NCI-H2171 (cell line): ENCODE measurements around the gene DENND1B.
"Not testable (repeated sequence)": the region's sequence is repeated elsewhere in the genome, so short reads cannot be mapped to it uniquely, and the experiment has no call there.

Experiments
- DNase-seq: peaks from one replicate; lab custom pipeline; 2025; lab: John Stamatoyannopoulos, UW

Gene DENND1B

DNA sequence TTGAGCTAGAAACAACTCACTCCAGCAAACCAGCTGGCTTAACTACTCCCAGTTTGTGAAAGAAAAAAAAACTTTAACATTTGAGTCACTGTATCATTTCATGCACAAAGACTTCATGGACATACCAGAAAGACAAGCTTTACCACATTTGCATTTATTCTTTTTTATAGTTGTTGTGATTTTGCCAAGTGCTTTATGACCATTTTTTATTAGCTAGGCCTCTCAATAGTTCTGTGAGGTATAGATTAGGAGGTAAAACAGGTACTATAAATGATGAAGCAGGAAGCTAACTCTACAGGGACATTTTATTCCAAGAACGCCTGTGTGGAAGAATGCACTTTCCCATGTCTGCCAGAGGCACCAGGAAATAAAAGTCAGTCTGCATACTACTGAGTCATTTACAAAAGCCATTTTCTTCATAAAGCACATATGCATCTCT, 8.2 kb upstream of the DENND1B start:
- DNase-seq: no peak

DNA sequence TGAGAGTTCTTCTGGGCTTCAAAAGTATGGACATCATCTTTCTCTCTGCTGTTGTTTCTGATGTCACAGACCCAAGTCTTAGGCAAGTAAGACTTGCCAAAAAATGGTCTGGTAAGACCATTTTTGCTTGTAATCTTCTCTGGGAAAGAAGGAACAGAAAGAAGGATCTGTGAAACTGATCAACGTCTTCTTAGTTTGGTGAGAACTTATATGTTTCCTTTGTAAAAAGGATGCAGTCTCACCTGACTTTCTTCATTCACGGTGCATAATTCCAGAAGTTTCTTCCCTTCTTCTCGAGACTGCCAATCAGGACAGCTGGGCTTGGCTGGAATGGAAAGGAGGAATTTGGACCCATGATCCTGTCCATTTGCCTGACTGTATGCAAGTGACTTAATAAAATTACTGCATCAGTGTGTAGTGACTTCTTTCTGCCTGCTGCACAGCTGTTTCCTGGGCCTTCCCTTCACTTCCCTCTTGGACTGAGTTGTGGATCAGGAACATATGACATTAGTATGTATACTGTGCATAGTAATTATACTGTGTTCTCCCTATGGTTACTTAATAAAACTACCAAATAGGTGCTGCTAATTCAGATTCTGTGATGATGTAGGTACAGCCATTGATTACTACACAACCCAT, 7.6 kb upstream of the DENND1B start:
- no peak for DNase-seq

DNA sequence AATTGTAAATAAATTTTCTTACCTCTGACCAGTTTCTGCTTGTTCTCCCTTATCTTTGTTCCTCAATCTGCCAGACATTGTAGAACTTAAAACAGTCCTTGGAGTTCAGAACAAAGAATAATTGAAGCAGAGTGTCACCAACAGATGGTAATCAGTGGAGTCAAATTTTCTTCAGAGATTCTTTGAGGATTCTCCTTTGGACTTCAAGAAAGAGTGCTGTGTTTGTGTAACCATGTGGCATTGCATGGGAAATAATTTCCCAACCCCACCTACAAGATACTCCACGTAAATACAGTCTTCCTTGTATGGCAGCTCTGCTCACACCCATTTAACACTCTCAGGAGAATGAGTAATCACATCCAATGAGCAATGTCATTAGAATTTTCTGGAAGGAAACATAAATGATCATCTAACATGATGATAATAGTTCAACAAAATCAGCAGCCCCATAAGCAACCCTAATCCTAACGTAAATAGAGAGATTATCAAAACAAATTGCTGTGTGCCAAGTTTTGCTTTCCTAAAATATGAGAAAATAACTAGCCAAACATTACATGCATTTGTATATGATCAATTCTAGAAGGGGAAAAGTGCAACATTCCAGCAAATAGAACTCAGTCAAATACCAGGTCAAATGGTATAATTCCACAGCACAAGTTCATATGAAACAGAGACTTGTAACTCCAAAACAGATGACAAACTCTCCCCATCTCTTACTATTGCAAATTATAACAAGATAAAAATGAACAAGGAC, 6.9 kb upstream of the DENND1B start:
- no peak for DNase-seq

DNA sequence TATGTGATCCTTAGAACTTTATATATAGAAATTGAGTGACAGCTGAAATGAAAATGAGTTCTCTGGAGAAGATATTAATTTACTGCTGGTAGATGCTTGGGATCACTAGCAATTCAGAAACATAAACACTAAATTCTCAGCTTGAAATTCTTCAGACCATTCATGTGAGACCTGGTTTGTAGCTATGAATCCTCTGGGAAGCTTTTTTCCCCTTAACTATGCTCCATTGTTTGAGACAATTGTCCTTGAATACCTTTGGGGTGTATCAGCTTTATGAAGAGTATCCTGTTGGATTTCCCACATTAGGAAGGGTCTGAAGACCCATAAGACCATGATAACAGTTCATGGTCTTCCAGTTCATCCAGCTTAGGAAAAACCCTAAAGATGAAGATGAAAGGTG, 4.6 kb upstream of the DENND1B start:
- no peak for DNase-seq

DNA sequence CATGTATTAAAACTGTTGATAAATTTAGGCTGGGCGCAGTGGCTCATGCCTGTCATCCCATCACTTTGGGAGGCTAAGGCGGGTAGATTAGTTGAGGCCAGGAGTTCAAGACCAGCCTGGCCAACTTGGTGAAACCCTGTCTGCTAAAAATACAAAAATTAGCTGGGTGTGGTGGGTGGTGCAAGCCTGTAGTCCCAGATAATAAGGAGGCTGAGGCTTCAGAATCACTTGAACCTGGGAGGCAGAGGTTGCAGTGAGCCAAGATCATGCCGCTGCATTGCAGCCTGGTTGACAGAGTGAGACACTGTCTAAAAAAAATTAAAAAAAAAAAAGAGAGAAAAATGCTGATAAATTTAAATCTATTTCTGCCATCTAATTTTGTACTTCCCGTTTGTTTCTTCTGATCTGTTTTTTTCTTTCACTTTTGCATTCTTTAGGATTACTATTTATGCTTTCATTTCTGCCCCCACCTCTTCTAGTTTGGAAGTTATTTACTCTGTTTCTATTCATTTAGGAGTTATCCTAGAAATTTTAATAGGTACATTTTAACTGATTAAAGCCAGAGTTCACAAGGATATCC, 3.2 kb upstream of the DENND1B start:
- DNase-seq: no peak

DNA sequence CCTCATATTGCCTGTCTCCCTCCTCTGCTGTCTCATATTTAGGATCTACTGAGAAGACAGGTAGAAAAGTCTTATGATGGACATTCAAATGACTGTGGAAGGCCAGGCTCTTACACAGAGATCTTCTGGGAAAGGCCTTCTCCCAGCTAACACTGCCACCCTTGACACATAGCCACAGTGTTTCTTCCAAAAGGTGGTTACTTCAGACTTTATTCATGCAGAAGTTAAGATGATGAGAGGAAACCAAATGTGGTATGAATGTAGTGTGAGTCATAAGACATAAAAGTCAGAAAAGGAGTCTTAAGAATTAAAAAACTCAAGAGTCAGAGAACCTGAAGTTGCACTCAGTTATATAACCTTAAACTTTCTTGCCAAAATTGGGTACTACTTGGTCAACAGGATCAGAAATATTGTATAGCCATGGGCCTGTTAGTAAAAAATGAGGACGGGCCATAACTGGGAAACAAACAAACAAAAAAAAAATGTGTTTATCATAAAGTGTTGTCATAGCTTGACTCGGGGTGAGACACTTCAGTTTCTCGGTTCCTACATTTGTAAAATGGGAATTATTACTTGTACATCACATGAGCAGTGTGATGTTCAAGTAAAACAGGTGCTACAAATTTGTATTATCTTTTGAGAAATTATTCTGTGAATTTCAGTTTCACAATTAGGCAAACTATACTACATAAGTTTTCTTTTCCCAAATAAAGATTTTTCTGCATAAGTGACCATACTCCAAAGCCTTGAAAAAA, 1.2 kb upstream of the DENND1B start:
- DNase-seq: no peak

DNA sequence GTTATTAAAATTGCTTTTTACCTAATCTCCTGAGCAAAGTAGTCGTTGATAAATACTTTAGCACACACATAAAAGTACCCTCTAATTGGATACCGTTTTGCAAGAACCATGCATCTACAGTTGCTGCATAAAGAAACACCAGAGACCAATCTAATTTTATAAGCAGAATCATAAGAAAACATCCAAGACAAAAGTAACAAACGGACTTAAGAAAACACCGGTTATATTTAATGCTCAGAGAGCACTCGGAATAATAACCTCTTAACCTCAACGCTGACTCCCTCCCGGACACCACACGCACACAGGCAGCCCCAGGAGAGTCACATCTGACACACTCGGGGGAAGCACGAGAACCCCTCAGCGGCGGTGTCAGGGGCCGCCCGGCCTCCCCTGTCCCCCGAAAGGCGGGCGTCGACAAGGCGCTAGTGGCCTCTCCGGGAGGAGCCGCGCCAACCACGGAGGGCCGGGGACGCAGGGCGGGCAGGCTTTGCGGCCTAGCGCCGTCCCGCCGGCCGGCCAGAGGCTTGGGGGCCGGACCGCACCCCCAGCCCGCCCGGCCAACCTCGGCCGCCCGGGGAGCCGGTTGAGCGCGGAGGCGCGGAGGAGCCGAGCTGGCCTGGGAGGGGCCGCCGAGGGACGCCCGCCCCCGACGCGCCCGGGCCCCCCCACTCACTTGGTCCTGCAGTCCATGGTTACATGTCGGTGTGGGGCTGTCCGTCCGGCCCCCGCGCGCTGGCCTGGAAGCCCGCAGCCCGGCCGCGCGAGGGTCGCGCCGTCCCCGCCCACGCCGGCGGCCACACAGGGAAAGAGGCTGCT, 606 bp downstream of the DENND1B start:
- no peak for DNase-seq

DNA sequence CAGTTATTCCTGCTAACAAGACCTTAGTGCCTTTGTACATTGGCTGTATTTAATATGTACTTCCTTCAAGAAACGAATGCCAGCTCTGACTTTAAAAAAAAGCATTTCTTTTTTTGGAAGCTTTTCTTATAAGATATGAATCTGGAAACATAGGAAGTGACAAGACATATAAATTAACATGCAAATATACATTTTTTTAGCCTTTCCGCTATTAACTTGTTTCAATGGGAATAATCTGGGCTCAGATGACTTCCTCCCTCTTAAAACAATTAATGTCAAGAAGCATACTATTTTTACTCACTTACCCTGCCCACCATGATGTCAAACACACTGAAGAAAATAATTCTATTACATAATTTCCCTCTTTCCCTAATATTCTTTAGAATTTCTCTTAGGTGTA, 1.4 kb downstream of the DENND1B start:
- no peak for DNase-seq

DNA sequence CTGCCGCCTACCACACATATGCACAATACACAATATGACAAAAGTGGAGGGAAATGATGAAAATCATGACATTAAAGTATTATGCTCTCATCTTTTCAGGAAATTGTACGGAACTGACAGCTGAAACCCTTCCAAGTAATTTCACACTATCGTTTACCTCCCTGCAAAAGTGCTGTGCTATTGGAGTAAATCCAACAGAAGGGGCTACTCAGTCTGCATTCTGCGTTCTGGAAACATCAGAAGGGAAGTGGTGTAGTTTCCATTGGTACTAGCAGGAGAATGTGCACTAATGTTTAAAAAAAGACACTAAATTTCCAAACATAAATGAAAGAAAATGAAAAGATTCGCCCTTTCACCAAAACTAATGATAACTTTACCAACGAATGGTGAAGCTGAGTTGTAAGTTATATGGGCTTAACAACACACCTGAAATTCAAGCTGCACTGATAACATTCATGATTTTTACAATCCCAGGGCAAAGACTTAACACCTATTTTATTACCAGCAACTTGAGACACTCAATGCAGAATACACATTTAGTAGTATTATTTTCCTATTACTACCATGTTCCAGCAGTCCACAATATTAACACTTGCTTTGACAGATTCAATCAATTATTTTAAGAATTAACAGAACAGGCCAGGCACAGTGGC, 3.2 kb downstream of the DENND1B start:
- DNase-seq: no peak

DNA sequence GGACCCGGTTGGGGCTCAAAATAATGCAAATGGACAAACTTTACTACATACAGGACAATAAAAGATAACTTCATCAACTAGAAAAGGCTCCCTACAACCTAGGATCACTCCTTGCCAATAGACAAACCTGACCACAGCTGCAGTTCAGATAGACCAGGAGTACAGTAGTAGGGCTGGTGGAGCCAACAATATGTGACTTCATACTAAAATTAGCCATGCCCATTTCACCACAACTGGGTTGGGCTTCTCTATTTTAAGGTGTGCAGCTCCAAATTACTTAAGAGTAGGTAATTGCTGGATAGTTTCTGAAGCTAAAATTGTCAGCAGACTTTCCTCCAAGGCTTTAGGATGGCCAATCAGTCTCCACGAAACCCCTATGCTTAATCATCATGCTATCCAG, 3.9 kb downstream of the DENND1B start:
- no peak for DNase-seq

DNA sequence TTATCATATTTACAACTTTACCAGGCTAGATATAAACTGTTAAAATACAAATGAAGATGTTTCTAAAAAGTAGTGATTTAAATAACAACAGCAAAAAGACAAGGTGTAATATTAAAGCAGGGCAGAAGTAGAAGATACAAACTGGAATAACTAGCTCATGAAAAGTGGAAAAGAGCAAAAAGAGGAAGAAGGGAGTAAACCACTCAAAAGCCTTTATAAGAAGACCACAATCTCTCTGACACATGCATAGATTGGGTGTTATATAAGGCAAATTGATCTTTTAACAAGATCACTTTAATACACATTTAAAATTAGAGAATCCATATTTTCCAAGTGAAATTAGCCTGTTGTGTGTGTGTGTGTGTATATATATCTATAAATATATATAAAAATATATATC, 5.0 kb downstream of the DENND1B start:
- DNase-seq: no peak

DNA sequence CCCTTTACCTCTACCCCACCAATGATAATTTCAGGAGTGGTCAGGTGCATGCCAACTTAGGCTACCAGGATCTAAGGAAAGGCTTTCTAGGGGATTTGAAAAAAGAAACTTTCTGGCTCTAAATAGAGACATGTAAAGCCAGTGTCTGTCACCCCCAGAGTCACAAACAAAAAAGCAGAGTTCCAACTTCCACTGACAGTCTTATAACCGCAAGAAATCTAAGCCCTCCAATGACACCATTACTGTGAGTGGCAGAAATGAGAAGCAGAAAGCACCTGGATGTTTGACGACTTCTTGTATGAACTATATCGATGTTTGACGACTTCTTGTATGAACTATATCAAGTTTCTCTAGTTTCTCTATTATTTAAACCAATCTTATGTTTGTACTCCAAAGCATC, 6.0 kb downstream of the DENND1B start:
- DNase-seq: no peak

DNA sequence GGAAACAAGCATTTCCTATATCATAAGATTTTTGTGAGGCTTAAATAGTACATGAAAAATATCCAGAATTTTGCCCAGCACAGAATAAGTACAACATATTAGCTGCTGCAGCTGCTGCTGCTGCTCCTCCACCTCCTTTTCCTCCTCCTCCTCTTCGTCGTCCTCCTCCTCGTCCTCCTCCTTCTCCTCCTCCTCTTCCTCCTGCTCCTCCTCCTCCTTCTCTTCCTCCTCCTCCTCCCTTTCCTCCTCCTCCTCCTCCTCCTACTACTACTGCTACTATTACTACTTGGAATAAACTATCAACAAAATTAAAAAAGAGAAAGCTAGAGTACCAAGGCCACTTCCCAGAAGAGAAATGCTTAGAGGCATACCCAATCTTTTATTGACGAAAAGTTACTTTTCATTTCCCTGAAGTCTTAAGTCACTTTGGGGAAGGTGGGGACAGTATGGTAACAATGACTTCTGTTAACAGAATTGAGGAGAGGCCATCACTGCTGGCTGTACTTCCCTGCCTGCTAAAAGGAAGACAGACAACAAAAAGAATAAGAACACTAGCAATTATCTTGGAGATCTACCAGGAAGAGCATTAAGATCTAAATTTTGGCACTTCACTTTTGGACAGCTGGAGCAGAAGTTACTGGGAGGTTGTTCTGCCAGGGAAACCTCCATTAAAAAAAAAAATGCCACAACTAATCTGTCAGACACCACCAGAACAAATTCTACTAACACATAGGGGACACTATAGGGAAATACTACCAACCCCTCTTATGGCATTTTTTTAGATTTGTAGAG, 7.1 kb downstream of the DENND1B start:
- no peak for DNase-seq

DNA sequence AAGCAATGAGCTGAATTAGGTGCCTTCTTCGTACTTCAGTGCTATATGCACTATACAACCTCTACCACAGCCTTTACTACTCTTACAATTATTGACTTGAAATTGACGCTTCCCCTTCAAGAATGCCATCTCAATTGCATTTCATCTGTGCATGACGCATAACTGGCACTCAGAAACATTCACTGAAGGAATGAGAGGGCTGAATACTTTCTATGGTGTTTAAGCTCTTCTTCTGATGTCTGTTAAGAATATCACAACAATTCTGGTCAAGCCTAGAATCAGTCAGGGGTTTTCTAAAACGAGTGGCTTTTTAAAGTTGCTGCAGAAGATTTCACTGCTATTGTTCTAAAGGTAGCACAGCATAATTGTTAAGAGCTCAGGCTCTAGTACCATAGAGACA, 11.5 kb downstream of the DENND1B start:
- DNase-seq: no peak

DNA sequence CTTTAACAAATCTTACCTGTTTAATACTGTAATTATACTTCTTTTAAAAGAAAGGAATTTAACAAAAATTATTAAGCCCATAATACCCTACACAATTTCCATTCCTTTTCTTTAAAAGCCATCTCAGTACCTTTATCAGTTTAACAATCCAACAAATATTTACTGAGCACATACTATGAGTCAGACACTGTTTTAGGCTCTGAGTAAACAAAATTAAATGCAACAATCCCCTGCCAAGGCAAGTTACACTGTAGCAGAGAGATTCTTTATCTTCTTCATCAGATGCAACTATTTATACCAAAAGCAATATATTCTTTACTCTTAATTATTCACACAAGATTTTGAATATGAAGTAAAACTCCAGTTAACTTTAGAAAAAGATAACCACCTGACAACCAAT, 12.0 kb downstream of the DENND1B start:
- no peak for DNase-seq

DNA sequence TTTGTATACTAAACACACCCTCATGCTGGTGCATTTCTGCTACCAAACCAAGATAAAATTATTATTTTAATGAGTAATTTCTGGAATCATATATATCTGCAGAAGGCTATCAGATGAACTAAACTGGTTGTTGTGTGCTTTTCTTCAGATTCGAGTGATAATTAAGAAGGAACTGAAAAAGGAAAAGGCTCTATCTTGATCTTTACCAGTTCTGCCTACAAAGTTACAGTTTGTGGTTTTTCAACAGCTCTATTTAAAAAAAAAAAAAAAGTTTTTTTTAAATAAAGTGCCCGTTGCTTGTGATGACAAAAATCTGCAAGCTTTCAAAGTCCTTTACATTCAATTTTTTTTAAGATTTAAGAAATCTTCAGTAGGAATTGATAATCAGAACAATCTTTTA, 13.6 kb downstream of the DENND1B start:
- DNase-seq: no peak

DNA sequence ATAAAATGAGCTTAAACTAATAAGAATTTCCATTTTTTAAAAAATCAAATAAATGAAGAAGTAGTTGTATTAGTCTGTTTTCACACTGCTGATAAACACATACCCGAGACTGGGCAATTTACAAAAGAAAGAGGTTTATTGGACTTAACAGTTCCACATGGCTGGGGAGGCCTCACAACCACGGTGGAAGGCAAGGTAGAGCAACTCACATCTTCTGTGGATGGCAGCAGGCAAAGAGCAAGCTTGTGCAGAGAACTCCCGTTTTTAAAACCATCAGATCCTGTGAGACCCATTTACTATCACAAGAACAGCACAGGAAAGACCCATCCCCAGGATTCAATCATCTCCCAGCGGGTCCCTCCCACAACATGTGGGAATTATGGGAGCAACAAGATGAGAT, 19.7 kb downstream of the DENND1B start:
- DNase-seq: not testable (repeated sequence)

DNA sequence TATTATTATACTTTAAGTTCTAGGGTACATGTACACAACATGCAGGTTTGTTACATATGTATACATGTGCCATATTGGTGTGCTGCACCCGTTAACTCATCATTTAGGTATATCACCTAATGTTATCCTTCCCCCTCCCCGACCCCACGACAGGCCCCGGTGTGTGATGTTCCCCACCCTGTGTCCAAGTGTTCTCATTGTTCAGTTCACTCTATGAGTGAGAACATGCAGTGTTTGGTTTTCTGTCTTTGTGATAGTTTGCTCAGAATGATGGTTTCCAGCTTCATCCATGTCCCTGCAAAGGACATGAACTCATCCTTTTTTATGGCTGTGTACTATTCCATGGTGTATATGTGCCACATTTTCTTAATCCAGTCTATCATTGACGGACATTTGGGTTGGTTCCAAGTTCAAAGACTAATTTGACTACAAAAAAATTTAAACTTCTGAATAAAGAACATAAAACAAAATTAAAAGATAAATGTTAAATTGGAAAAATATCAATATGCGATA, 22.6 kb downstream of the DENND1B start:
- not testable (repeated sequence) for DNase-seq

DNA sequence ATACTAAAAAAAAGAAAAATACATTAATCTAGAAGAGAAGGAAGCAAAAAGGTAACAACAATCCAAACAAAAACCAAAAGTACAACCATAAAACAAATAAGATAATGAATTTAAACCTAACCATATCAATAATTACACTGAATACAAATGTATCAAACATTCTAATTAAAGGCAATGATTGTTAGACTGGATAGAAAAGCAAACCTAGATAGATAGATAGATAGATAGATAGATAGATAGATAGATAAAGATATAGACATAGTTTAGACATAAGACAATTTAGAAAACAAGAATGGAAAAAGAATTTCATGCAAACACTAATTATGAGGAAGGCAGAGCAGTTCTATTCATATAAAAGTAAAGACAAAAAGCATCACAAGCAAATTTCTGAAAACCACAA, 24.9 kb downstream of the DENND1B start:
- DNase-seq: no peak

DNA sequence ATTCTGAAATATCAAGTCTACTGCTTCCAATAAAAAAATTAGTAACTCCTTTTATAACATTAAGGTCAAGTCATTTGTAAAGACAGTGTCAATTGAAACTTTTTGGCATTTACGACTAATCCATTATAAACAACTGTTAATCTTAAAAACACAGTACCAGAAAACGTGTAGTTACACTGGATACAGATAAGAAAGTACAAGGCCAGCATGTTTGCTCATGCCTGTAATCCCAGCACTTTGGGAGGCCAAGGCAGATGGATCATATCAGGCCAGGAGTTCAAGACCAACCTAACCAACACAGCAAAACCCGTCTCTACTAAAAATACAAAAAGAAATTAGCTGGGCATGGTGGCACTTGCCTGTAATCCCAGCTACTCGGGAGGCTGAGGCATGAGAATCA, 29.4 kb downstream of the DENND1B start:
- no peak for DNase-seq
